Measurements from ENCODE around the gene TLE6. TPM values are rescaled to one million over a fixed set of nuclear protein-coding genes. Genes with fewer than 3 reads are reported as not detected.

Gene TLE6
- polyA plus RNA-seq, 1 donor from 2014 or later = 5.7 TPM

GRCh38 chr19:3034656-3035541 lies 57.5 kb downstream of the TLE6 start:
- H3K27me3 ChIP-seq (ENCODE audit: insufficient read depth, low read depth, low read length) = peaks cover 68% of the 10 kb centered on the region
- no peak for TF ChIP-seq TAF1 (IDR thresholded peaks at IDR 0.05; ENCODE audit: low read depth)
- no peak for TF ChIP-seq SMC3 (conservative IDR thresholded peaks at IDR 0.05; ENCODE audit: poor library complexity)
- no peak for TF ChIP-seq MXI1 (conservative IDR thresholded peaks at IDR 0.05; ENCODE audit: poor library complexity, severe bottlenecking)
- TF ChIP-seq REST (IDR thresholded peaks at IDR 0.05; ENCODE audit: borderline replicate concordance) = peak; percentile 6
- H3K4me3 ChIP-seq (ENCODE audit: low read length) = peak overlapping the region; percentile 64
- H3K4me2 ChIP-seq (ENCODE audit: low read length) = peak overlapping the region; percentile 62
- H3K27ac ChIP-seq (ENCODE audit: low read length) = no peak overlapping the region
- peak overlapping the region; percentile 37 for H3K9ac ChIP-seq (ENCODE audit: low read length)
- no peaks in the 10 kb centered on the region for H3K9me2 ChIP-seq (ENCODE audit: insufficient read depth, low read length)
- no peak overlapping the region for H2AFZ ChIP-seq (ENCODE audit: low read depth, low read length)
- no peaks in the 10 kb centered on the region for H3K36me3 ChIP-seq (ENCODE audit: insufficient read depth, low read length)
- H3F3A ChIP-seq (ENCODE audit: insufficient read depth, low read length, poor library complexity, severe bottlenecking) = no peaks in the 10 kb centered on the region
- no peaks in the 10 kb centered on the region for H4K20me1 ChIP-seq (ENCODE audit: insufficient read depth)
- H3K79me2 ChIP-seq (replicated peaks; ENCODE audit: insufficient read depth, low read length) = no peaks in the 10 kb centered on the region
- H3K9me3 ChIP-seq (ENCODE audit: low read length) = no peaks in the 10 kb centered on the region

- TF ChIP-seq CTCF (IDR thresholded peaks at IDR 0.05; ENCODE audit: poor library complexity, severe bottlenecking) (no peak), SMC3 (conservative IDR thresholded peaks at IDR 0.05; ENCODE audit: poor library complexity) (no peak), RAD21 (conservative IDR thresholded peaks at IDR 0.05) (no peak), POLR2AphosphoS5 (IDR thresholded peaks at IDR 0.05) (peak; percentile 45)
- H3K9me2 ChIP-seq (ENCODE audit: insufficient read depth, low read length) = no peaks in the 10 kb centered on the region
- no peaks in the 10 kb centered on the region for H3K36me3 ChIP-seq (ENCODE audit: insufficient read depth, low read length)
- H3K4me2 ChIP-seq (ENCODE audit: low read length) = peak overlapping the region; percentile 62
- H2AFZ ChIP-seq (ENCODE audit: low read depth, low read length) = no peak overlapping the region
- H3K27ac ChIP-seq (ENCODE audit: low read length) = peak overlapping the region; percentile 75
- no peaks in the 10 kb centered on the region for H4K20me1 ChIP-seq (ENCODE audit: insufficient read depth)
- H3K9me3 ChIP-seq (ENCODE audit: low read length) = no peaks in the 10 kb centered on the region
- peak overlapping the region; percentile 48 for H3K9ac ChIP-seq (ENCODE audit: low read length)
- peak overlapping the region; percentile 64 for H3K4me3 ChIP-seq (ENCODE audit: low read length)
- peaks cover 68% of the 10 kb centered on the region for H3K27me3 ChIP-seq (ENCODE audit: insufficient read depth, low read depth, low read length)
- H3K79me2 ChIP-seq (replicated peaks; ENCODE audit: insufficient read depth, low read length) = no peaks in the 10 kb centered on the region
- no peaks in the 10 kb centered on the region for H3F3A ChIP-seq (ENCODE audit: insufficient read depth, low read length, poor library complexity, severe bottlenecking)
These were observed 58.3 kb downstream of the TLE6 start for GRCh38 chr19:3035542-3036118.
